Activated naive CD4-positive, alpha-beta T cell treated with anti-CD3 and anti-CD28 coated beads, Interleukin-2, amount 50 U/mL, for 72 hours (primary cell): ENCODE data around the gene TUBB4A. TPM values are rescaled to one million over a fixed set of nuclear protein-coding genes. Genes with fewer than 3 reads are reported as not detected.
A peak's percentile ranks its signal among the peaks of the same experiment; 100 is the strongest.
"Not testable (repeated sequence)": the region's sequence is repeated elsewhere in the genome, so short reads cannot be mapped to it uniquely, and the experiment has no call there.

Experiments
- ATAC-seq, 2 donors: fragments of 150-1000 bp; cut with Tn5 transposase; 2 replicates each; pipeline ENCODE4 v1.10.0; 2021; ENCODE audit warnings: mild to moderate bottlenecking in 2 of 2, moderate library complexity in 2 of 2
- DNase-seq, 2 donors: peaks; one replicate each; pipeline ENCODE4 v3.0.0; 2021 to 2022; ENCODE audit warnings: low spot score in 2 of 2
- H3K27ac Mint-ChIP-seq, 2 donors: one replicate each; pipeline ENCODE4 v1.8.0; 2022; ENCODE audit warnings: mild to moderate bottlenecking in 2 of 2, mixed read lengths in 2 of 2
- H3K36me3 Mint-ChIP-seq, 2 donors: one replicate each; pipeline ENCODE4 v1.8.0; 2022; ENCODE audit warnings: mixed read lengths in 2 of 2
- H3K9me3 Mint-ChIP-seq, 2 donors: one replicate each; pipeline ENCODE4 v1.8.0; 2022; ENCODE audit warnings: mixed read lengths in 2 of 2
- total RNA-seq, 2 donors: library from RNA; stranded (reverse); gene quantifications; one replicate each; pipeline ENCODE4 v1.2.3, GENCODE V29; 2022

Gene TUBB4A
- total RNA-seq, 2 donors from 2014 or later = 2.6 to 9.4 TPM

- ATAC-seq = no peak
- no peak for DNase-seq
- no peaks in the 10 kb centered on the region for H3K36me3 Mint-ChIP-seq
- no peaks in the 10 kb centered on the region for H3K9me3 Mint-ChIP-seq
- H3K27ac Mint-ChIP-seq = no peak overlapping the region
Measured at GRCh38 chr19:6509118-6509971, 7.2 kb upstream of the TUBB4A start.

- not testable (repeated sequence) for ATAC-seq, H3K36me3 Mint-ChIP-seq, DNase-seq, H3K9me3 Mint-ChIP-seq
- peak overlapping the region in 1 of 2 donors; percentile 29 for H3K27ac Mint-ChIP-seq
Measured at GRCh38 chr19:6508028-6508771, 6.1 kb upstream of the TUBB4A start.

GRCh38 chr19:6503407-6504201 is 1.5 kb upstream of the TUBB4A start:
- H3K36me3 Mint-ChIP-seq = no peaks in the 10 kb centered on the region
- no peak for ATAC-seq
- H3K27ac Mint-ChIP-seq = no peak overlapping the region
- H3K9me3 Mint-ChIP-seq = no peaks in the 10 kb centered on the region
- DNase-seq = no peak

- H3K27ac Mint-ChIP-seq = no peak overlapping the region
- DNase-seq = no peak
- no peak for ATAC-seq
- H3K36me3 Mint-ChIP-seq = no peaks in the 10 kb centered on the region
- no peaks in the 10 kb centered on the region for H3K9me3 Mint-ChIP-seq
Measured at GRCh38 chr19:6500837-6501739, 1.0 kb downstream of the TUBB4A start.

GRCh38 chr19:6499052-6499790 is 2.9 kb downstream of the TUBB4A start:
- no peak overlapping the region for H3K27ac Mint-ChIP-seq
- no peaks in the 10 kb centered on the region for H3K9me3 Mint-ChIP-seq
- H3K36me3 Mint-ChIP-seq = no peaks in the 10 kb centered on the region
- DNase-seq (no peak), ATAC-seq (no peak)

GRCh38 chr19:6498294-6499036 is 3.6 kb downstream of the TUBB4A start:
- DNase-seq (no peak), ATAC-seq (no peak)
- no peaks in the 10 kb centered on the region for H3K36me3 Mint-ChIP-seq
- H3K9me3 Mint-ChIP-seq = no peaks in the 10 kb centered on the region
- no peak overlapping the region for H3K27ac Mint-ChIP-seq

GRCh38 chr19:6495947-6496346 is 6.2 kb downstream of the TUBB4A start:
- peaks cover 9 to 11% of the 10 kb centered on the region in 2 donors for H3K36me3 Mint-ChIP-seq
- H3K9me3 Mint-ChIP-seq = peaks cover 5 to 9% of the 10 kb centered on the region in 2 donors
- ATAC-seq = no peak
- DNase-seq = no peak
- H3K27ac Mint-ChIP-seq = no peak overlapping the region

- Mint-ChIP-seq H3K27ac (no peak overlapping the region), H3K9me3 (peaks cover 5 to 9% of the 10 kb centered on the region in 2 donors), H3K36me3 (peaks cover 9 to 11% of the 10 kb centered on the region in 2 donors)
- no peak for DNase-seq
- ATAC-seq = no peak
Measured at GRCh38 chr19:6494438-6495036, 7.6 kb downstream of the TUBB4A start.

GRCh38 chr19:6491802-6492592 is 10.1 kb downstream of the TUBB4A start:
- Mint-ChIP-seq H3K9me3 (peaks cover 5 to 9% of the 10 kb centered on the region in 2 donors), H3K36me3 (peaks cover 9 to 11% of the 10 kb centered on the region in 2 donors), H3K27ac (no peak overlapping the region)
- ATAC-seq (peak in 1 of 2 donors; percentile 60), DNase-seq (no peak)

- no peak overlapping the region for H3K27ac Mint-ChIP-seq
- peaks cover 5 to 9% of the 10 kb centered on the region in 2 donors for H3K9me3 Mint-ChIP-seq
- no peak for ATAC-seq
- no peak for DNase-seq
- H3K36me3 Mint-ChIP-seq = peaks cover 9 to 11% of the 10 kb centered on the region in 2 donors
Measured at GRCh38 chr19:6490134-6490533, 12.0 kb downstream of the TUBB4A start.

GRCh38 chr19:6489278-6490061 is 12.6 kb downstream of the TUBB4A start:
- H3K9me3 Mint-ChIP-seq = peaks cover 5 to 9% of the 10 kb centered on the region in 2 donors
- peaks cover 9 to 11% of the 10 kb centered on the region in 2 donors for H3K36me3 Mint-ChIP-seq
- H3K27ac Mint-ChIP-seq = peak overlapping the region in 1 of 2 donors; percentile 45
- ATAC-seq (peak; percentile 40 to 57), DNase-seq (no peak)

- Mint-ChIP-seq H3K27ac (no peak overlapping the region), H3K36me3 (no peaks in the 10 kb centered on the region), H3K9me3 (no peaks in the 10 kb centered on the region)
- DNase-seq = no peak
- ATAC-seq = no peak
Measured at GRCh38 chr19:6484831-6485230, 17.3 kb downstream of the TUBB4A start.

GRCh38 chr19:6484230-6484629 is 17.9 kb downstream of the TUBB4A start:
- no peak for DNase-seq
- no peak for ATAC-seq
- no peaks in the 10 kb centered on the region for H3K36me3 Mint-ChIP-seq
- no peaks in the 10 kb centered on the region for H3K9me3 Mint-ChIP-seq
- no peak overlapping the region for H3K27ac Mint-ChIP-seq
